Suprapubic skin (tissue), 4 donors: ENCODE measurements around the gene UTP15. TPM values are rescaled to one million over a fixed set of nuclear protein-coding genes. Genes with fewer than 3 reads are reported as not detected.

Experiments
- DNase-seq, 2 donors: peaks; one replicate each; pipeline ENCODE4 v3.0.0-alpha.2; 2019; ENCODE audit warnings: low spot score in 2 of 2
- H3K27ac ChIP-seq: fragments of 200-600 bp; sonication (generic); one replicate; pipeline ENCODE4 v1.5.1; 2019
- H3K27me3 ChIP-seq: fragments of 200-600 bp; sonication (generic); one replicate; pipeline ENCODE4 v1.5.1; 2019
- H3K36me3 ChIP-seq: fragments of 200-600 bp; sonication (generic); one replicate; pipeline ENCODE4 v1.5.1; 2019
- H3K4me1 ChIP-seq: fragments of 200-600 bp; sonication (generic); one replicate; pipeline ENCODE4 v1.5.1; 2019
- H3K4me3 ChIP-seq: fragments of 200-600 bp; sonication (generic); one replicate; pipeline ENCODE4 v1.5.1; 2019; ENCODE audit warnings: mild to moderate bottlenecking
- H3K9me3 ChIP-seq: fragments of 200-600 bp; sonication (generic); one replicate; pipeline ENCODE4 v1.5.1; 2019
- EP300 ChIP-seq: sonication (generic); formaldehyde crosslinking; IDR thresholded peaks from one replicate; pipeline ENCODE4 v1.6.1; 2017; ENCODE audit warnings: antibody characterized with exemption
- POLR2A ChIP-seq, 2 donors: fragments of 450-650 bp; IDR thresholded peaks; one replicate each; pipeline ENCODE4 v1.6.1; 2017; ENCODE audit warnings: antibody characterized with exemption in 2 of 2, mild to moderate bottlenecking in 2 of 2, moderate library complexity in 2 of 2
- POLR2AphosphoS5 ChIP-seq, 3 donors: sonication (generic); formaldehyde crosslinking; IDR thresholded peaks; one replicate each; pipeline ENCODE4 v1.6.1; 2017; ENCODE audit warnings: antibody characterized with exemption in 3 of 3
- WGBS: methylation state at CpG from one replicate; pipeline ENCODE4 v1.1.5; 2018; 5-methylcytosine and 5-hydroxymethylcytosine counted together
- total RNA-seq, 4 donors: library from RNA; depleted of rRNA; stranded (reverse); fragments of >200 nt; gene quantifications; one replicate each; pipeline ENCODE4 v1.1.0, GENCODE V29; 2016
- TF ChIP-seq, protein P1 (sequence below), 2 donors: fragments of 200-600 bp in 1 of 2; fragments of 450-650 bp in 1 of 2; sonication (generic) in 1 of 2; IDR thresholded peaks; one replicate each; pipeline ENCODE4 v1.5.1; 2016 to 2019; ENCODE audit warnings: antibody characterized with exemption in 2 of 2, mild to moderate bottlenecking in 1 of 2, moderate library complexity in 1 of 2

Gene UTP15
- total RNA-seq, 4 donors from 2014 or later, result 31.4 to 67.8 (median 47.8) TPM

DNA sequence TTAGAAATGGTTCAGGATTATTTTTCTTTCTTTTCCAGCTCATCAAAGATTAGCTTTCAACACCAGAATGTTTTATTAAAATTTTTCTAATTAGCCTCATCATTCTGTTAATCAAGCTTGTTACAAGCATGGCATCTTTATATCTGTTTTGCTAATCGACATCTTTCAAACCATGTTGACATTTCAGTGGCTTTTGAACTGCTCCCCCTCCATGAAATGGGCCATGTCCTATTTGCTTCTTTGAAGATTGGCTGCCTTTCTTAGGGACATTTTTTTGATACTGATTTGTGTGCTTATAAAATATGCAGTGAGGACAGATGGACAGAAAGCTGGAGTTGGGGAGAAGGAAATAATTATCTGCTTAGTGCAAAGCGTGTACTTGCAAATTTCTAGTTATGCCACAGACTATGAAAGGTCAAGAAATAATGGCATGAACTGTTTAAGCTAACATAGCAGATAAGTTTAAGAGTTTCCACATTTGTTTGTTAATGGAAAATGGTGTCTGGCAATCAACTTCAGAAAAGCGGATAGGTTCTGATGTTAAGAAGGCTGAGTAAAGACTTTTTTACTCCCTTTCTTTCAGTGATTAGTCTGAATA lies 39.8 kb upstream of the UTP15 start:
- no peaks in the 10 kb centered on the region for H3K4me1 ChIP-seq
- no peak overlapping the region for H3K4me3 ChIP-seq
- no peak for DNase-seq
- 73% methylated on average over 3 of the region's 3 CpGs for WGBS
- no peak overlapping the region for H3K27ac ChIP-seq
- TF ChIP-seq, protein P1, sequence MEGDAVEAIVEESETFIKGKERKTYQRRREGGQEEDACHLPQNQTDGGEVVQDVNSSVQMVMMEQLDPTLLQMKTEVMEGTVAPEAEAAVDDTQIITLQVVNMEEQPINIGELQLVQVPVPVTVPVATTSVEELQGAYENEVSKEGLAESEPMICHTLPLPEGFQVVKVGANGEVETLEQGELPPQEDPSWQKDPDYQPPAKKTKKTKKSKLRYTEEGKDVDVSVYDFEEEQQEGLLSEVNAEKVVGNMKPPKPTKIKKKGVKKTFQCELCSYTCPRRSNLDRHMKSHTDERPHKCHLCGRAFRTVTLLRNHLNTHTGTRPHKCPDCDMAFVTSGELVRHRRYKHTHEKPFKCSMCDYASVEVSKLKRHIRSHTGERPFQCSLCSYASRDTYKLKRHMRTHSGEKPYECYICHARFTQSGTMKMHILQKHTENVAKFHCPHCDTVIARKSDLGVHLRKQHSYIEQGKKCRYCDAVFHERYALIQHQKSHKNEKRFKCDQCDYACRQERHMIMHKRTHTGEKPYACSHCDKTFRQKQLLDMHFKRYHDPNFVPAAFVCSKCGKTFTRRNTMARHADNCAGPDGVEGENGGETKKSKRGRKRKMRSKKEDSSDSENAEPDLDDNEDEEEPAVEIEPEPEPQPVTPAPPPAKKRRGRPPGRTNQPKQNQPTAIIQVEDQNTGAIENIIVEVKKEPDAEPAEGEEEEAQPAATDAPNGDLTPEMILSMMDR (IDR thresholded peaks at IDR 0.05), result no peak
- no peak for TF ChIP-seq POLR2A (IDR thresholded peaks at IDR 0.05)
- TF ChIP-seq POLR2AphosphoS5 (IDR thresholded peaks at IDR 0.05), result no peak
- no peak for TF ChIP-seq EP300
- H3K9me3 ChIP-seq, result no peaks in the 10 kb centered on the region
- no peaks in the 10 kb centered on the region for H3K36me3 ChIP-seq
- no peaks in the 10 kb centered on the region for H3K27me3 ChIP-seq

DNA sequence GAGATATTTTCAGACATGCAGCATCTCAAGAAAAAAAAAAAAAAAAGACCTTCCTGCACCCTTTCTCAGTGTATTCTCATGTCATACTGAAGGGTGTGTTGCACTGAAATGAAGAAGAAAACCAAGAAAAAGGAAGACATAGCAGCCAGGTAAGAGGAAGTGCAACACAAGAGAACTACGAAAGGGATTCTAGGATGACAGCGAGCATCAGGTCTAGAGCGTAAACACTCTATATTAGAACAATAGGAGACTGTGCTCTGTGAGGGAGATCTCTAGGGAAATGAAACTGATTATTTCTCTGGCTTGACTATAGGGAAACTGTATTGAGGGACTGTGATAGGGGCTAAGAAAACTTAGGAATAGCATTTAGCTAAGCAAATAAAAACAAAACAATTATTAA lies 37.3 kb upstream of the UTP15 start:
- TF ChIP-seq POLR2AphosphoS5 (IDR thresholded peaks at IDR 0.05) (no peak), POLR2A (IDR thresholded peaks at IDR 0.05) (no peak), EP300 (no peak)
- TF ChIP-seq, protein P1 (IDR thresholded peaks at IDR 0.05), result no peak
- DNase-seq, result no peak
- no peaks in the 10 kb centered on the region for H3K36me3 ChIP-seq
- H3K27me3 ChIP-seq, result no peaks in the 10 kb centered on the region
- H3K4me3 ChIP-seq, result no peak overlapping the region
- H3K27ac ChIP-seq, result no peak overlapping the region
- no peaks in the 10 kb centered on the region for H3K9me3 ChIP-seq
- H3K4me1 ChIP-seq, result no peaks in the 10 kb centered on the region
- 79% methylated on average over 3 of the region's 3 CpGs for WGBS

DNA sequence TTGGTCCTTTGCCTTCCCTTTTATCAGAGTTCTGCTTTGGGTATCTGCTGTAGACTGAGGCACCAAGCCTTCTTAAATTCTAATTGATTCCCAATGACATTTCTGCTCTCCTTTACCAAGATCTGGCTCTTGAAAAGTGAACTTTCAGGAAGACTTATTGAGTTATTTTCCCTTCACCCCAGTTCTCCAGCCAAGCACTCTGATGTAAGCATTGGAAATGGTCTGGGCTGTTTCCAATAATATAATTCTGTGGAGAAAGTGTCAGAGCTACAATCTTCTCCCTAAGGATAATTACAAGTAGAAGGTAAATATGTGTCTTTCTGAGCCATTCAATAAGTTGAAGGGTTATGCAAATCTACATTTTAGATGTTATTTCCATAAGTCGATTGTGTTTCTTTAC lies 36.5 kb upstream of the UTP15 start:
- H3K27ac ChIP-seq, result no peak overlapping the region
- no peak for DNase-seq
- 88% methylated on average over 1 of the region's 1 CpG for WGBS
- no peaks in the 10 kb centered on the region for H3K9me3 ChIP-seq
- H3K4me3 ChIP-seq, result no peak overlapping the region
- no peaks in the 10 kb centered on the region for H3K27me3 ChIP-seq
- no peaks in the 10 kb centered on the region for H3K36me3 ChIP-seq
- H3K4me1 ChIP-seq, result no peaks in the 10 kb centered on the region
- no peak for TF ChIP-seq EP300
- TF ChIP-seq POLR2AphosphoS5 (IDR thresholded peaks at IDR 0.05), result no peak
- no peak for TF ChIP-seq POLR2A (IDR thresholded peaks at IDR 0.05)
- TF ChIP-seq, protein P1 (IDR thresholded peaks at IDR 0.05), result no peak

DNA sequence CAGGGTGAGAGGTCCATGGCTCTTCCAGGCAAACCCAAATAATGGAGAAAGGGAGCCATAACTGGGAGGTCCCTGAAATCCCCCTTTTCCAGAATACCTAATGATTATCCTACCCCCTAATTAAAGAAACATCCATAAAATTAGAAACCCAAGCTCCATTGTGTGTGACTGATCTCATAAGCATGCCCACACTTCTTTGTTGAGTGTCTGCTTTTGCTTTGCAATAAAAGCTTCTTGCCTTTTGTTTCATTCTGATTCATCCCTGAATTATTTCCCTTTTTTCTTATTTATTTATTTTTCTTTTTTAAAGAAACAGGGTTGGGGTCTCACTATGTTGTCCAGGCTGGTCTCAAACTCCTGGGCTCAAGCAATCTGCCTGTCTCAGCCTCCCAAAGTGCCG lies 34.2 kb upstream of the UTP15 start:
- Histone ChIP-seq H3K36me3 (no peaks in the 10 kb centered on the region), H3K27me3 (no peaks in the 10 kb centered on the region)
- no peak for TF ChIP-seq POLR2A (IDR thresholded peaks at IDR 0.05)
- no peak for TF ChIP-seq EP300
- TF ChIP-seq POLR2AphosphoS5 (IDR thresholded peaks at IDR 0.05), result no peak
- TF ChIP-seq, protein P1 (IDR thresholded peaks at IDR 0.05), result no peak

DNA sequence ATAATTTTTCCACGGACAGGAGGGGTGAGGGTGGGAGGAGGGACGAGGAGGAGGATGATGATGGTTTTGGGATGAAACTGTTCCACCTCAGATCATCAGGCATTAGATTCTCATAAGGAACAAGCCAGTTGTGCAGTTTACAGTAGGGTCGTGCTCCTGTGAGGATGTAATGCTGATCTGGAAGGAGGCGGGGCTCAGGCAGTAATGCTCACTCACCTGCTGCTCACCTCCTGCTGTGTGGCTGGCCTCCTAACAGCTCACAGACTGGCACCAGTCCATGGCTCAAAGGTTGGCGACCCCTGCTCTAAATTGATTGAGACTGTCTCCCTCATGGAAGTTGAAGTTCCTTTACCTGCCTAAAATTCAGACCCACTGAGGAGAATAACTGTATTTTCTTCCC lies 33.3 kb upstream of the UTP15 start:
- Histone ChIP-seq H3K4me1 (no peaks in the 10 kb centered on the region), H3K27me3 (no peaks in the 10 kb centered on the region), H3K36me3 (no peaks in the 10 kb centered on the region), H3K9me3 (no peaks in the 10 kb centered on the region), H3K27ac (no peak overlapping the region), H3K4me3 (no peak overlapping the region)
- TF ChIP-seq POLR2AphosphoS5 (IDR thresholded peaks at IDR 0.05), result no peak
- no peak for TF ChIP-seq EP300
- TF ChIP-seq, protein P1 (IDR thresholded peaks at IDR 0.05), result no peak
- TF ChIP-seq POLR2A (IDR thresholded peaks at IDR 0.05), result no peak
- WGBS, result 83% methylated on average over 5 of the region's 5 CpGs
- DNase-seq, result no peak

More for the DNA sequence above, 34.2 kb upstream of the UTP15 start:
- 73% methylated on average over 1 of the region's 1 CpG for WGBS
- H3K4me3 ChIP-seq, result no peak overlapping the region
- H3K9me3 ChIP-seq, result no peaks in the 10 kb centered on the region
- H3K27ac ChIP-seq, result no peak overlapping the region
- H3K4me1 ChIP-seq, result no peaks in the 10 kb centered on the region
- DNase-seq, result no peak
